ENCODE data around the gene BICC1.

BICC1 gene

DNA sequence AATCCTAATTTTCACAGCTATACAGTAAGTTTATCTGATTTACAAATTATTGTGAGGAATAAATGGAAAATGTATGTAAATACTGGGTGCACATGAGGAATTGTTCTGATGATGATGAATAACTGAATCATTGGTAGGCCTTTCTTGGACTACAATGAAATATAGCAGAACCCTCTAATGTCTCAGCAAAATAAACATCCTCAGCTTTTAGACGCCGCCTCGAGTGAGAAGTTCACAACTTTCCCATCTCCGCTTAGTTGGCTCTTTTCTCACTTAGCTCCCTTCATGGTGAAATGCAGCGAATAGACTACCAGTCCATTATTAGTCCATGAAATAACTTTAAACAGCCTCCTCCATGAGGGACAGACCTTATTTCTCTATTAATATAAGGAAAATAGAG is 182.3 kb downstream of the BICC1 start:
- in situ Hi-C loops (cut with MboI; ENCODE audit: low sequenced_read_pairs), result no loop called here

DNA sequence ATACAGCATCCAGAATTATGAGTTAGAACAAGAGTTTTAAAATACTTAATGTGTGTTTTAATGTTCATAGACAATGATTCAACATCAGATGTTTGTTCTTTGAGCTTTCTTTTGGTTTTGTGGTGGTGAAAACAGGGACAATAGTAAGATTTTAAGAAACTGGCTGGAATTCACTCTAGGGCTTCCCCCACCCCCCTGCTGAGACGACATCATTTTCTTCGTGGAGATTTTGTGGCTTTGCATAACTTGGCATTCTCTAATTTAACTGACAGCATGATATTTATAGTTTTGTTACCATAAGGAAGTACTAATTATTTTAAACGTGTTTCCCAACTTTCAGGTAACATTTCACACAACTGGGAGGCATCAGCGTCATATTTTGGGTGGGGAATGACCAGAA is 184.1 kb downstream of the BICC1 start:
- in situ Hi-C loops (cut with MboI; ENCODE audit: low sequenced_read_pairs), result no loop called here

DNA sequence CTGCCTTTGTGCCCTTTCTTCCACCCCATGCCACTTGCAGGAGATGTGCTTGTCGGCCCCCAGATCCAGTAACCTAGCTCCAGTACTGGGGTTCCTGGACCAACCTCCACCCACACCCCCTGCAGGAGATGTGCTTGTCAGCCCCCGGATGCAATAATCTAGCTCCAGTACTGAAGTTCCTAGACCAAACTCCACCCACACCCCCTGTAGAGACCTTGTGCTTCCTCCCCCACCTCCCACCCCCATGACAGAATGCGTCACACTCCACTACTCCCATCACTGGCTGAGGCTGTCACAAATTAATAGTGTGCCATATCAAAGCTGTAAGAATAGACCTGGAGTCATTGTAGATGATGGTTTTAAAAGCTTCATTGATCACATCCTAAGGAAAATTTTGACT is 185.0 kb downstream of the BICC1 start:
- in situ Hi-C loops (cut with MboI; ENCODE audit: low sequenced_read_pairs), result no loop called here

DNA sequence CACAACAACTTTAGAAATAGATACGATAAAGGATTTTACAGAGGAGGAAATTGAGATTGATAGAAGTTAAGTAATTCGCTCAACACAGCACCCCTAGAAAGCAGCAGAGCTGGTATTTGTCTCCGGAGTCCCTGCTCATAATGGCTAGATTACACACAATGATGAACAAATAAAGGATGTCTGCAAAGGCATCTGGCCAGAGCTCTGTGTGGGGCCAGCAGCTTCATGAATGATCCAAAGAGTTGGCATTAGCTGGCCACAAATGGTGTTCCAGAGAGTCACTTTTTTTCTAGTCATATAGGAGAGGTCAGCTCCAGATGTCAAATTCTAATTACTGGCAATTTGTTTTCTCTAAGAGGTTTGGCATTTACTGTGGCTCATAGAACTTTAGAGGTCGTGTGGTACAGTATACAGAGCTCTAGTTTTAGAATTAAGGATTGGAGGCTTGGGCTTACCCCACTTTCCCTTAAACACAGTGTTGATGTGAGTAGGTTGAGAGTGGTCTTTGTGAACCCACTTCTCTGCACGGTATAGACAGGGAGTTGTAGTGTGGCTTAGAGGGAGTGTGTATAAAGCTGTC is 186.2 kb downstream of the BICC1 start:
- in situ Hi-C loops (cut with MboI; ENCODE audit: low sequenced_read_pairs), result no loop called here

DNA sequence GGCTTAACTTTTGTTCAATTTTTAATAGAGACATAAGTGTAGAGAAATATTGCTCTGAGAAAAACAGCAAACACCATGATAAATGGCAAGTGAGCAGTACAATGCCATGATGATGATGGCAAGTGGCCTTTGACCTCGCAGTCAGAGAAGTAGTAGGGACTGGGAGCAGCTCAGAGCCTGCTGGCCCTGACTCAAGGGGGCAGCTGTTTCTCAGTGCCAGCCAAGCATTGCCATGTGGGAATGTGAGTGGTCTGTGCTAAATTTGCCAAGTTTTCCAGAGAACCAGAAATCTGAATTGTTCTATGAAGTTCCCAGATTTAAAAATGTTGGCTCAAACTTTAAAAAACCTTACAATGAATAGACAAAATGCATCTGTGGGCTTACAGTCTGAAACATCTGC is 187.9 kb downstream of the BICC1 start:
- in situ Hi-C loops (cut with MboI; ENCODE audit: low sequenced_read_pairs), result no loop called here

DNA sequence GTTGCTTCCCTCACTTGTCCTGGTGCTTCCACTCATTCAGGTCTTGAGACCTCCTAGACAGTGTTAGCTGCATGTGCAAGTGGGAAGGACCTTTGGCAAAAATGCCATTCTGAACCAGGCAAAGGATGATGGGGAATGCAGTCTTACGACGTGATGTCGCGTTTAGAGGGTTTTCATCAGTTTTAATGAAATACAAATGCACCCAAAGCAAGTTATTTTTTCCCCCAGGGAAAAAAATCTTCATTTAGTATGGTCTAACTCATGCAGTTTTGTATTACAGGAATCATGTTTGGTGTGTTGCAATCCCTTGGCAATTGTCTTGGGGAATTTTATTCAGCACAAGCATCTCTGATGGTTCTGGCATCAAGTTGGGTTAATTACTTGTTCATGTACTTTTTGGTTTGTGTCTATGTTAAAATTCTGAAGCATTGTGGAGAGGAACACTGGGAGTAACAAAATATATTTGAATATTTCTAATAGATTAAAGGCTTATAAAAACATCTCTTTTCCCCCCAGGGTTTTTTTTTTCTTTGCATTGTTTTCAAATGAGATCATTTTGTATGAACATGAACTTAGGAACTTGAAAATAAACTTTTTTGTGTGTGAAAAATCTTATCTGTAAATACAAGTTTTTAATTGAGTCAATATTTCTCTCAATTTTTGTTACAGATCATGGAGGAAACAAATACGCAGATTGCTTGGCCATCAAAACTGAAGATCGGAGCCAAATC is 188.9 kb downstream of the BICC1 start:
- in situ Hi-C loops (cut with MboI; ENCODE audit: low sequenced_read_pairs), result no loop called here

DNA sequence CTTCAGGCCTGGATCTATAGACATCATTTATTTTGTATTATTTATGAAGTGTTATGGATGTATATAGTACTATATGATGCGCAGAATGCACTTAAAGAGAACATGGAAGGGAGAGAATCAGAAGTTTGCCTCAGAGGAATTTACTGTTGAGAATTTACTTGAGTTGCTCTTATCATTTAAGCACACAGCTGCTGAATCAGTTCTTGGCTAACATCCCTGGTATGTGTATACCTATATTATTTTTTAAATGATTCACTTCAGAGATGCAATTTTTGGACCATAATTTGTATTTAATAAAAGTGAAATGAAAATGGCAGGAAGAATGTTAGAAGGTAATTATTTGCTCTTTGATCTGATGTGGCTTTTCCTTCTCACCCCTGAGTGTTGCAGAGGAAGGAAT is 191.6 kb downstream of the BICC1 start:
- in situ Hi-C loops (cut with MboI; ENCODE audit: low sequenced_read_pairs), result no loop called here

DNA sequence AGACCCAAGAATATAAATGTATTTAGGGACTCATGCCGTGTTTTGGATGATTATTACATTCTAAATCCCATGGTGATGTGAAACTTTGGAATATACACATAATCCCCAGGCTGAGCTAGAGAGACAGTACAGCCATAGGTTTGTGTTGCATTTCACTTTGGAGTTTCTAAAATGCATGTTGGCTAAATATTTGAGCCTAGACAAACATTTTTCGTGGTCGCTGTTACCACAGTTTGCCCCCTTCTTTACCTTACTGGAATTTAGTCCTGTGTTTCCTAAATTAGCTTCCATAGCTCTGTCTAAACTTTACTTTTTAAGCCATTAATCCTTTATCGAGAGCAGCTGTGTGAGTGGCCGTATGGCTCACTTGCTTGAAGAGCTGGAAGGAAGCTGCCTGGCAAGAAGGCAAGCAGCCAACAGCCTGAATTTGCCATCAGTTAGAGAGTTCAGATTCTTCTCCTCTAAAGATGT is 192.0 kb downstream of the BICC1 start:
- in situ Hi-C loops (cut with MboI; ENCODE audit: low sequenced_read_pairs), result no loop called here

DNA sequence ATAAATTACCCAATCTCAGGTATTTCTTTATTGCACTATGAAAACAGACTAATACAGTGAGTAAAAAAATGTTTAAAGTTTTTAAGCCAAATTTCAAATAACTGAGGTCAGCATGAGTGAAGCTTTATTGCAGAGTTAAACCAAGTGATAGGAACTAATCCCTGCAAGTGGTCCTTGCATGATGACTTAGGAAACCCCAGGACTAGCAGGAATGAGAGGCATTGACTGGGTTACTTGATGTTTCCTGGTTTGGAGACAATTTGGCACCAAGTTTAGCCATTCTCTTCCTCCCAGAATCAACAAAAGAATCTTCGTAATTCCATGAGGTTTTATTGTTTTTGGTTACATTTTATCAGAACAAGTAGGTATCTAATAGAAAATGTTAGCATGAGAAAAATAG is 194.2 kb downstream of the BICC1 start:
- in situ Hi-C loops (cut with MboI; ENCODE audit: low sequenced_read_pairs), result no loop called here

DNA sequence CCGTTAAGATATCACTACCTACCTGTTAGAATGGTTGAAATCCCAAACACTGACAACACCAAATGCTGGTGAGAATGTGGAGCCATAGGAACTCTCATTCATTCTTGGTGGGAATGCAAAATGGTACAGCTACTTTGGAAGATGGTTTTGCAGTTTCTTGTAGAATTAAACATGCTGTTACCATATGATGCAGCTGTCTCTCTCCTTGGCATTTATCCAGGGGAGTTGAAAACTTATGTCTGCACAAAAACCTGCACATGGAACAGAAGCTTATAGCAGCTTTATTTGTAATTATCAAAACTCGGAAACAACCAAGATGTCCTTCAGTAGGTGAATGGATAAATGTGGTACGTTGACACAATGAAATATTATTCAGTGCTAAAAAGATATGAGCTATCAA is 199.5 kb downstream of the BICC1 start:
- in situ Hi-C loops (cut with MboI; ENCODE audit: low sequenced_read_pairs), result no loop called here

DNA sequence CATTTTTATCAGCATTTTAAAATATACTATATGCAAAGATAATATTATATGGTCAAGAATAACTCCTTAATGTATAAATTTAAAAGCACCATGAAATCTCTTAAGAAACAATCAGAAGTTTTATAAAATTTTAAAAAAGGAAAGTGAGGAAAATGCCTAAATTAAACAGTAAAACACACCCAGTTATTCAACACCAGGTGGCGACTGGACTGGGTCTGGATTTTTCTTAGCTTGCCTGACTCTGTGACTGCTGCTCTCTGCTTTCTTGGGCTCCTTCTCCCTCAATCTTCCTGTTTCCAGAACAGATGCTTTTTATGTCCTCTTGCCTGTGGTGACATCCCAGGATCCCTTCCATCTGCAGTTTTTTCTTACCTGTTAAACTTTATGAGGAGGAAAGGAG is 200.3 kb downstream of the BICC1 start:
- in situ Hi-C loops (cut with MboI; ENCODE audit: low sequenced_read_pairs), result no loop called here

DNA sequence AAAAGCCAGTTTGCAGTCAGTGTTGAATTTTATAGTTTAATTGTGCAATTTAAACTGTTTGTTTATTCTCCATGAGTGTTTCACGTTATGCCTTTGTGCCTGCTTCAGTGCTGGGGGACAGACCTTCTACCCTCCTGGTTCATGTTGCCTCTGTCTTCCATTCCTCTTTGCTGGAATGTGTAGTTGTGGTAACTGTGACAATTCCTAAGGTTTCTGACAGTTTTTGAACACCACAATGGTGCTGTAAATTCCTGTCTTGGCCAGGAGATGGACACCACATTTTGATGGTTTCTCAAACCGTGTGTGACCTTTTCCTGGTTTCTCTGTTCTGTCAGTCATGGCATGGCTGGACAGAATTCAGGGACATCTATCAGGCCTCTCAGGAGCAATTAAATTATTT is 201.7 kb downstream of the BICC1 start:
- in situ Hi-C loops (cut with MboI; ENCODE audit: low sequenced_read_pairs), result no loop called here

DNA sequence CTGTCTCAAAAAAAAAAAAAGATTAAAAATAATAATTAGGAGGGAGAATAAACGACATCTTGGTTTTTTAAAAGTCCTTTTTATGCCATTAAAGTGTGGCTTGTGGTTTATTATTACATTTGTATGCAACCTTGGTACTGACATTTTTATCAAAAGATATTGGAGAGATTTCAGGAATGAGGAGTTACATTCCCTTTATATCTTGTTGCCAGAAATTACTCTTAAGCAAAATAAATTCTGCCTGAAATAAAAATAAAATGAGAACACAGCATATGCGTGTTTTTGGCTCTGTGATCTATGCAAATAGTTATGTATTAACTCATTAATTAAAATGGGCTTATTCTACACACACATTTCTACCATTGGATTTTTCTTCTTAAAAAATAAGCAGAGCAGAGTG is 202.4 kb downstream of the BICC1 start:
- in situ Hi-C loops (cut with MboI; ENCODE audit: low sequenced_read_pairs), result no loop called here

DNA sequence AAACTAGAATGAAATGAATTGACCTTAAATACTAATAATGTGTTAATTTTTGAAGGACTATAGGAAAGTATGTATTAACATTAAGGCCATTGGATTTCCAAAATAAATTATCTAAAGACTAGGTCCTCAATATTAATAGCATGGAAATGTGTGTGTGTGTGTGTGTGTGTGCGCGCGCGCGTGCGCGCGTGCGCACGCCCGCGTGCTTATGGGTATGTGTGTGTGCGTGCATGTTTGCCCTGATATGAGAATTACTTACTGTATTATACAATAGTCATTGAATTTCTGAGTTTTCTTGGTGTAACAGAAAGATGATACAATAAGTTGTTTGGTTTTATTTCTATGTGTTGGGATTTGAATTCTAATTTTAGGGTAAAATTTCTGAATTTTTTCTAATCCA is 205.9 kb downstream of the BICC1 start:
- in situ Hi-C loops (cut with MboI; ENCODE audit: low sequenced_read_pairs), result no loop called here

DNA sequence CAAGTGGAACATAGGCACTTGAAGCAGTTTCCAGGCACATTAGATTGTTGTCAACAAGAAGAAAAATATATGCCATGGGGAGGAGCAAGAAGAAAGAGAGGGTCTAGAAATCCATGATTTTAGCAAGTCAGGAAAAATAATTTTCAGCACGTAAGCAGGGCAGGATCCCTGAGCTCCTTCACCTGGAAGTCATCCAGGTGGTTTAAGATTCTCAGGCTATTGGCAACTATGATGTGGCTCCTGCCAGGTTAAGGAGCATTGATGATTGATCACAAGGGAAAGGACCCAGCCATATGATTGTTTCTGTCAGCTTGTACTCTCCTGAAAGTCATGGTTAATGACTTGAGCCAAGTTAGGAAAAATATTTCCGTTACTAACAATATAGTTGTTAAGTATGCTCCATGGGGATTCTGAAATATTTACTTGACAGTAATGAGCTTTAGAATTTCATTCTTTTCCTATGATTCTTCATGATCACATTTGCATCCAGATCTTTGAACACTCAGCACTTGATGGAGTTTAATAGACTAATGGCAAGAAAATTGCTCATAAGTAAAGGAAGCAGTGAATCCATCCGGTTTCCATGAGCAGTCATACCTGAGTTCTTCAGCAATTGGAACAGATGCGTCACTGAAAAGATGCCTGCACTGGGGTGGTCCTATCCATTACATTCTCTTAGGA is 209.1 kb downstream of the BICC1 start:
- in situ Hi-C loops (cut with MboI; ENCODE audit: low sequenced_read_pairs), result no loop called here

DNA sequence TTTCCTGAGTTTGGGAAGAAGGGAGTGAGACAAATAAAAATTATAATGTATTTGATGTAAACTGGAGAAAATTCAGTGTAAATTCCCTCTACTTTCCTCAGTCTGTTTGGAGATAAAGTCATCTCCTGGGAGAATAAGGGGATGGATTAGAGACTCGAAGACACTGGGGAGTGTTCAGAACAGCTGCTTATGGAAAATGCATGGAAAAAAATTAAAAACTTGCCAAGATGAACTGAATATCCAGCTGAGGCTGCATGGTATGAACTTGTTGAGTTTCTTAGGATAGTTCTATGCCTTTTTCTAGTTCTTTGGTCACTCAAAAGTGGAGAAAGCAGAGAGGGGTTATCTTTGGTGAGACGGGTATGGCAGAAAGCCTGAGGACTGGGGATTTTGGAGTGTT is 210.5 kb downstream of the BICC1 start:
- in situ Hi-C loops (cut with MboI; ENCODE audit: low sequenced_read_pairs), result no loop called here

DNA sequence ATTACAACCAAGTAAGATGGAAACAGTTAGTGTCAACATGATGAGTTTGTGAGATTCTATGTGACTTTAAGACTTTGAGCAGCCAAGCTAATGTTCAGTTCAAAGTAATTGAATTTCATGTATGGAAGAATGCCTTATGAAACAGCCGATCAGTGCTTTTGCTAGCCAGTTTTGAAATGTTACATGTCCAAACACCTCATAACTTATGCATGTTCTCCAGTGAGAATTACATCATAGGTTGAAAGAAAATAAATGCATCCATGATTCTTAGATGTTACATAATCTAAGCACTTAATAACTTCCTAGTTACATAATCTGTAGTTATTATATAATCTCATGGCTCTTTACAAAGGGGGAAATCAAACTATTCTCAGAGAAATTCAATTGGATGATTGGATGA is 211.3 kb downstream of the BICC1 start:
- in situ Hi-C loops (cut with MboI; ENCODE audit: low sequenced_read_pairs), result no loop called here

DNA sequence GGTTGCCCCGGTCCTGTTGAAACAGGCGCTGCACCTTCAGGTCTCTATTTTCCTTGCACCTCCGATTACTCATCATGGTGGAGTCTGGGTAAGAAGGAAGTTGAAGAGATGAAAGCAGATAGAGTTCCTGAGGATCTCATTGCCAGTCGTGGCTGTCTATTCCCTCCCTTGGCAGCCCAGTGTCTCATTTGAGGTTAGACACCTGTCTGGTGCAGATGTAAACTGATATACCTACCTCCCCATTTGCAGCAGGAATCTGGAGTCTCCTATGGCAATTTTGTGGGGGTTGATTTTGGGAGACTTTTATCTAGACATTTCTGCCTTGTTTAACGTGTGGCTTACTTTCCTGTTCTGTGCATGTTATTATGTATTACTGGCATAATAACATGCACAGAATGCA is 212.1 kb downstream of the BICC1 start:
- in situ Hi-C loops (cut with MboI; ENCODE audit: low sequenced_read_pairs), result no loop called here

DNA sequence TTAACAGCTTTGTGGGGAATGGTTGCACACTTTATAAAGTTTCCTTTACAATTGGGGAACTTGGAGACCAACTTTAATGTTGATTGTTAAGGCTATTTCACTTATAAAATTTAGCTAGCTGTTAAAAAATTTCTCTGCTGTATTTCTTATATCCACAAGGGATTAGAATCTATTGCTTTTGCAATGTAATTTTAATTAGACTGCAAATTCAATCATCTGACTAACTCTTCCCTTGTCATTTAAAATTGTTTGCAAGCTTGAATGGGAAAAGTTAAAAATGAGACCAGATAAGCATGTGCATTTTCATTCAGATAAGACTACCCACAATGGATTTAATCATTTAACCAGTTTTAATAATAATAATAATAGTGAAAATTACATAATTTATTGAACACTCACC is 213.2 kb downstream of the BICC1 start:
- in situ Hi-C loops (cut with MboI; ENCODE audit: low sequenced_read_pairs), result no loop called here

DNA sequence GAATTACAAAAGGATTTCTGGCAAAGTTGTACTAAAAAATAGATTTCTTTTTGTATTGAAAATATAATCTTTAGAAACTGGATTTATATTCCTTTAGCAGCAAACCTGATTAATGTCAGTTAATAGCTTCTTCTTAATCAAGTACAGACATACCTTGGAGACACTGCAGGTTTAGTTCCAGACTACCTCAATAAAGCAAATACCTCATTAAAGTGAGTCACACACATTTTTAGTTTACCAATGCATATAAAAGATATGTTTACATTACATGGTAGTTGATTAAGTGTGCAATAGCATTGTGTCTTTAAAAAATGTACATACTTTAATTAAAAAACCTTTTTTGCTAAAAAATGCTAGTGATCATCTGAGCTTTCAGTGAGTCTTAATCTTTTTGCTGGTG is 215.0 kb downstream of the BICC1 start:
- in situ Hi-C loops (cut with MboI; ENCODE audit: low sequenced_read_pairs), result no loop called here

DNA sequence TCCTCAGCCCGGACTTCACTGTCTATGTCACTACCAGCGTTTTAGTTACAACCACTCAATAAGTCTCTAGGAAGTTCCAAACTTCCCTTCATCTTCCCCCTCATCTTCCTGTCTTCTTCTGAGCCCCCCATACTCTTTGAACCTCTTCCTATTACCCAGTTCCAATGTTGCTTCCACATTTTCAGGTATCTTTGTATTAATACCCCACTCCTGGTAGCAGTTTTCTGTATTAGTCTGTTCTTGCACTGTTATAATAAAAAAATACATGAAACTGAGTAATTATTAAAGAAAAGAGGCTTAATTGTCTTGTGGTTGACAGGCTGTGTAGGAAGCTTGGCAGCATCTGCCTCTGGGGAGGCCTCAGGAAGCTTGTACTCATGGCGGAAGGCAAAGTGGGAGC is 218.6 kb downstream of the BICC1 start:
- in situ Hi-C loops (cut with MboI; ENCODE audit: low sequenced_read_pairs), result no loop called here

DNA sequence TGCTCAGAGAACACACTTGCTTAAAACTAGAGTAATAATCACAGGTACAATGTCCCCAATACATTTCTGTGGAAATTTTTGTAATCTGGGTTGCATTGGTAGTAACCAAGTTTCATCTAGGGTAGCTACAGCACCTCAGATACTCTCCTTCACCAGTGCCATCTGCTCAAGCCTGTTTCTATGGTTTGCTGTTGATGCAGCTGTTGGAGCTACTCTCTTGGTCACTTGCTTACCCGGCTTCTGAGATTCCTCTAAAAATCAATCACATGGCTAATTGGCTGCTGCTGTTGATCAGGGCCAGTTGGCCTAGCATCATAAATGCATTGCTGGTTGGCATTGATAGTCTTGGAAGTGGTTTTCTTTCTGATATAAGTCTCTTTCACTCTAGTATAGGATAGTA is 220.8 kb downstream of the BICC1 start:
- in situ Hi-C loops (cut with MboI; ENCODE audit: low sequenced_read_pairs), result no loop called here
